DOHH2 (cell line): ENCODE measurements around the gene BAIAP2.
"Not testable (repeated sequence)": the region's sequence is repeated elsewhere in the genome, so short reads cannot be mapped to it uniquely, and the experiment has no call there.

Experiments
- EZH2phosphoT487 ChIP-seq: fragments of 200-600 bp; sonication (generic); IDR thresholded peaks from 2 replicates; pipeline ENCODE4 v1.6.1; 2017; ENCODE audit warnings: borderline replicate concordance, mild to moderate bottlenecking, antibody characterized with exemption, low read length, moderate library complexity, mixed read lengths
- TF ChIP-seq, protein P1 (sequence below): fragments of 200-600 bp; sonication (generic); IDR thresholded peaks from one replicate; pipeline ENCODE4 v1.5.1; 2014; ENCODE audit warnings: antibody characterized with exemption, mild to moderate bottlenecking, low read depth, low read length; ENCODE audit not compliant: poor library complexity, severe bottlenecking

DNA sequence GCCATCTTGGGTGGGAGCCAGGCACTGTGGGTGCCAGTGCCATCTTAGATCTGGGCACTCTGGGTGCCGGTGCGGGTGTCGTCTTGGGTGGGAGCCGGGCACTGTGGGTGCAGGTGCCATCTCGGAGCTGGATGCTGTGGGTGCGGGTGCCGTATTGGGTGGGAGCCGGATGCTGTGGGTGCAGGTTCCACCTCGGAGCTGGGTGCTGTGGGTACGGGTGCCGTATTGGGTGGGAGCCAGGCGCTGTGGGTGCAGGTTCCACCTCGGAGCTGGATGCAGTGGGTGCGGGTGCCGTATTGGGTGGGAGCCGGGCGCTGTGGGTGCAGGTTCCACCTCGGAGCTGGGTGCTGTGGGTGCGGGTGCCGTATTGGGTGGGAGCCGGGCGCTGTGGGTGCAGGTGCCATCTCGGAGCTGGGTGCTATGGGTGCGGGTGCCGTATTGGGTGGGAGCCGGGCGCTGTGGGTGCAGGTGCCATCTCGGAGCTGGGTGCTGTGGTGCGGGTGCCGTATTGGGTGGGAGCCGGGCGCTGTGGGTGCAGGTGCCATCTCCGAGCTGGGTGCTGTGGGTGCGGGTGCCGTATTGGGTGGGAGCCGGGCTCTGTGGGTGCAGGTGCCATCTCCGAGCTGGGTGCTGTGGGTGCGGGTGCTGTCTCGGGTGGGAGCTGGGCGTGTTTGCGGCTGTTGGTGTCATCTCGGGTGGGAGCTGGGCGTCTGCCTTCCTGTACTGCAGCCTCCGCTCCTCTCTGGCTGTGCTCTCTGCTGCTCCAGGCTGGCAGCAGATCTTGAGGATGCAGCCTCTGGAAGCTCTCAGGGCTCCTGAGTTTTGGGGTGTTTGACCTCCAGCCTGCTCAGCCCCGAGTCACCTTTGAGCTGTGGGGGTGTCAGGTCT, 43.3 kb downstream of the BAIAP2 start:
- TF ChIP-seq, protein P1, sequence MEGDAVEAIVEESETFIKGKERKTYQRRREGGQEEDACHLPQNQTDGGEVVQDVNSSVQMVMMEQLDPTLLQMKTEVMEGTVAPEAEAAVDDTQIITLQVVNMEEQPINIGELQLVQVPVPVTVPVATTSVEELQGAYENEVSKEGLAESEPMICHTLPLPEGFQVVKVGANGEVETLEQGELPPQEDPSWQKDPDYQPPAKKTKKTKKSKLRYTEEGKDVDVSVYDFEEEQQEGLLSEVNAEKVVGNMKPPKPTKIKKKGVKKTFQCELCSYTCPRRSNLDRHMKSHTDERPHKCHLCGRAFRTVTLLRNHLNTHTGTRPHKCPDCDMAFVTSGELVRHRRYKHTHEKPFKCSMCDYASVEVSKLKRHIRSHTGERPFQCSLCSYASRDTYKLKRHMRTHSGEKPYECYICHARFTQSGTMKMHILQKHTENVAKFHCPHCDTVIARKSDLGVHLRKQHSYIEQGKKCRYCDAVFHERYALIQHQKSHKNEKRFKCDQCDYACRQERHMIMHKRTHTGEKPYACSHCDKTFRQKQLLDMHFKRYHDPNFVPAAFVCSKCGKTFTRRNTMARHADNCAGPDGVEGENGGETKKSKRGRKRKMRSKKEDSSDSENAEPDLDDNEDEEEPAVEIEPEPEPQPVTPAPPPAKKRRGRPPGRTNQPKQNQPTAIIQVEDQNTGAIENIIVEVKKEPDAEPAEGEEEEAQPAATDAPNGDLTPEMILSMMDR = not testable (repeated sequence)
- not testable (repeated sequence) for TF ChIP-seq EZH2phosphoT487
